Measurements from ENCODE around the gene KRT34. TPM values are rescaled to one million over a fixed set of nuclear protein-coding genes. Genes with fewer than 3 reads are reported as not detected.

The KRT34 gene
- total RNA-seq, 1 donor from 2014 or later: 0.74 TPM

DNA sequence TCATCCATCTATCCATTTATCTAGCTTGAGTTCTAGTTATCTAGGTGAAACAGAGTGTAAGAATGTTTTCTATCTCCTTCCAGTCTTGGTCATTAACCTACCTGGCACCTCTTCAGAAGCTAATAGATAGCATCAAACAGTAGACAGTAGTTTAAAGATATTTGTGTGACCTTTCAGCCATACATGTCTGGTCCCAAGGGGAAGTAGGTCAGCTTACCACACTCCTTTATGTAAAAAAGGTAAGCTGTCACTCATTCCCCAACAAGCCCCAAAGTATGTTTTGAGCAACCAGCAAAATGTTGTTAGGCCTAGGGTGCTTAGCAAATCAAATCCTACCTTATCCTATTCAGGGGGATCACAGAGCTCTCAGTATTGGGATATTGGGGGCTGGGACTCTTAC is 16.0 kb downstream of the KRT34 start:
- no peak for DNase-seq (ENCODE audit: extremely low spot score in 2 of 2)
- no peak overlapping the region for H3K4me3 ChIP-seq
- no peak for TF ChIP-seq POLR2A (IDR thresholded peaks at IDR 0.05)
- TF ChIP-seq, protein P1, sequence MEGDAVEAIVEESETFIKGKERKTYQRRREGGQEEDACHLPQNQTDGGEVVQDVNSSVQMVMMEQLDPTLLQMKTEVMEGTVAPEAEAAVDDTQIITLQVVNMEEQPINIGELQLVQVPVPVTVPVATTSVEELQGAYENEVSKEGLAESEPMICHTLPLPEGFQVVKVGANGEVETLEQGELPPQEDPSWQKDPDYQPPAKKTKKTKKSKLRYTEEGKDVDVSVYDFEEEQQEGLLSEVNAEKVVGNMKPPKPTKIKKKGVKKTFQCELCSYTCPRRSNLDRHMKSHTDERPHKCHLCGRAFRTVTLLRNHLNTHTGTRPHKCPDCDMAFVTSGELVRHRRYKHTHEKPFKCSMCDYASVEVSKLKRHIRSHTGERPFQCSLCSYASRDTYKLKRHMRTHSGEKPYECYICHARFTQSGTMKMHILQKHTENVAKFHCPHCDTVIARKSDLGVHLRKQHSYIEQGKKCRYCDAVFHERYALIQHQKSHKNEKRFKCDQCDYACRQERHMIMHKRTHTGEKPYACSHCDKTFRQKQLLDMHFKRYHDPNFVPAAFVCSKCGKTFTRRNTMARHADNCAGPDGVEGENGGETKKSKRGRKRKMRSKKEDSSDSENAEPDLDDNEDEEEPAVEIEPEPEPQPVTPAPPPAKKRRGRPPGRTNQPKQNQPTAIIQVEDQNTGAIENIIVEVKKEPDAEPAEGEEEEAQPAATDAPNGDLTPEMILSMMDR (IDR thresholded peaks at IDR 0.05): no peak
- no peak for TF ChIP-seq POLR2AphosphoS5 (IDR thresholded peaks at IDR 0.05; ENCODE audit: insufficient read depth in 1 of 2, low read depth in 1 of 2)
- no peaks in the 10 kb centered on the region for H3K9me3 ChIP-seq
- intact Hi-C loops (cut with DNase I): no loop called here
- no peaks in the 10 kb centered on the region for H3K36me3 ChIP-seq
- H3K27me3 ChIP-seq: no peaks in the 10 kb centered on the region
- H3K4me1 ChIP-seq: peaks cover 14% of the 10 kb centered on the region
- no peak overlapping the region for H3K27ac ChIP-seq

- Histone ChIP-seq H3K36me3 (no peaks in the 10 kb centered on the region), H3K27ac (no peak overlapping the region), H3K27me3 (no peaks in the 10 kb centered on the region), H3K4me3 (no peak overlapping the region), H3K9me3 (no peaks in the 10 kb centered on the region), H3K4me1 (peaks cover 14% of the 10 kb centered on the region)
- intact Hi-C loops (cut with DNase I): no loop called here
- TF ChIP-seq POLR2A (IDR thresholded peaks at IDR 0.05) (no peak), POLR2AphosphoS5 (IDR thresholded peaks at IDR 0.05; ENCODE audit: insufficient read depth in 1 of 2, low read depth in 1 of 2) (no peak)
- TF ChIP-seq, protein P1 (IDR thresholded peaks at IDR 0.05): no peak
- no peak for DNase-seq (ENCODE audit: extremely low spot score in 2 of 2)
Observed at GRCh38 chr17:41363881-41364280, 18.2 kb downstream of the KRT34 start.

DNA sequence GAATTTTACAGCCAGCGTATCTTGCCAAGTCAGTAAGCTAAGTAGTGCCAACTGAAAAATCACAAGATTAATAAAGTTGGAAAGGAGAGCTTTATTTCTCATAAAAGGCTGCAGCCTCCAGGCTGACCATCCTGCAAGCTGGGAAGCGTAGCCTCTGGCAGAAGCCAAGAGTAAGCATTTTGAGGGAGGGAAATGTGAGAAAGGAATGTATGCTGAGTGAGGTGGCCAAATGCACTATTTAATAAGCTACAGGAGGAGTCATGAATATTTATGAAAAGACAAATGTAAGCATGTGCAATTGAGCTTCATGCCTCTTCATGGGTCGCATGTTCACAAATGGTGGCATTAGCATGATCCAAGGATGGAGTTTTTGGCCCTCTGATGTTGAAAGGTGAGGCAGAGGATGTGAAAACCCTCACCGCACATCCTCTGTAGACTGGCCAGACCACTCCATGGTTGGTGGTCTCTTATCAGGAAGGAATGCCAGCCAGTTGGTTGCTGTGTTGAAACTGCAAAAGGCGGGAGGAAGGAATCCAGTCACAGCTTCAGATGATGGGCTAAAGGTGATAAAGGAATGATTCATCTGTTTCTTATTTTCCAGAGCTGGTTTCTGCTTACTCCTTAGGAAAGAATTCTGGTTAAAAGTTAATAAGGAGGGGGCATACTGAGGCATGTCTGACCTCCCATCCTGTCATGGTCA is 21.7 kb downstream of the KRT34 start:
- intact Hi-C loops (cut with DNase I): no loop called here
- no peaks in the 10 kb centered on the region for H3K27me3 ChIP-seq
- no peak for TF ChIP-seq POLR2AphosphoS5 (IDR thresholded peaks at IDR 0.05; ENCODE audit: insufficient read depth in 1 of 2, low read depth in 1 of 2)
- H3K9me3 ChIP-seq: no peaks in the 10 kb centered on the region
- no peak for DNase-seq (ENCODE audit: extremely low spot score in 2 of 2)
- no peak overlapping the region for H3K4me3 ChIP-seq
- no peak overlapping the region for H3K27ac ChIP-seq
- H3K4me1 ChIP-seq: no peaks in the 10 kb centered on the region
- H3K36me3 ChIP-seq: no peaks in the 10 kb centered on the region

GRCh38 chr17:41354536-41354935 is 27.6 kb downstream of the KRT34 start:
- DNase-seq (ENCODE audit: extremely low spot score in 2 of 2): no peak
- Histone ChIP-seq H3K36me3 (no peaks in the 10 kb centered on the region), H3K9me3 (no peaks in the 10 kb centered on the region), H3K27ac (no peak overlapping the region), H3K27me3 (no peaks in the 10 kb centered on the region), H3K4me3 (no peak overlapping the region), H3K4me1 (no peaks in the 10 kb centered on the region)
- intact Hi-C loops (cut with DNase I): no loop called here
- TF ChIP-seq POLR2A (IDR thresholded peaks at IDR 0.05) (no peak), POLR2AphosphoS5 (IDR thresholded peaks at IDR 0.05; ENCODE audit: insufficient read depth in 1 of 2, low read depth in 1 of 2) (no peak)
- TF ChIP-seq, protein P1 (IDR thresholded peaks at IDR 0.05): no peak

DNA sequence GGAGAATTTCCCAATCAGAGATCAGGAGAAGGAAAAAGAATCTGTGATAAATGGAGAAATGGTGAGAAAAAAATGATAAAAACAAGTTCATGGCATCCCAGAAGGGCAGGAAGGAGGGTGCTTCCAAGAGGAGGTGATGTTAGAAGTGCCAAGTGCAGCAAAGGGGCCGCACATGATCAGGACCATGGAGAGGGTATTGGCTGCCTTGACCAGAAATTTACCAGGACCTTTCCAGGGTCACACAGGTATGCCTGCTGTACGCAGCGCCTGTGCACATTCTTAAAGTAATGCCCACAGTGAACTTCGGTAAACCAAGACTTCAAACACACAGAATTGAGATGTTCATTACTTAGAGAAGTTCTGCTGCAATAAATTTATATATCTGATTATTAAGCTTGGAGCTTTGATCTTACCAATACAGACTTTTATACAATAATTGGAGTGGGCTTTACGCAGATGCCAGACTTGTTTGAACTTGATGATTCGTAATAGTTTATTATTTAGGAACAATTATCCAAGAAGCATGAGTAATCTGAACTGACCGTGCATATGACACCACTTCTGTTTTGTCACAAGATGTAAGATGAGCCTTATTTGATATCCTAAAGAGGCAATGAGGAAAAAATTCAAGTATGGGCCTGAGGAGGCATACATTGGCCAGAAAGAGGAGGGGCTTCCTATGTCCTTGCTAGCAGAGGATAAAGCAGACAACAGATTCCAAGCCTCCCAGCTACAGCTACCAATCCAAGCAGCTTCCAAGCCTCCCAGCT is 29.3 kb downstream of the KRT34 start:
- intact Hi-C loops (cut with DNase I): no loop called here
- no peak overlapping the region for H3K27ac ChIP-seq
- no peak for DNase-seq (ENCODE audit: extremely low spot score in 2 of 2)
- no peaks in the 10 kb centered on the region for H3K36me3 ChIP-seq
- no peak overlapping the region for H3K4me3 ChIP-seq
- peaks cover 5% of the 10 kb centered on the region for H3K4me1 ChIP-seq
- H3K27me3 ChIP-seq: no peaks in the 10 kb centered on the region
- no peaks in the 10 kb centered on the region for H3K9me3 ChIP-seq
- TF ChIP-seq, protein P1 (IDR thresholded peaks at IDR 0.05): no peak
- TF ChIP-seq POLR2A (IDR thresholded peaks at IDR 0.05) (no peak), POLR2AphosphoS5 (IDR thresholded peaks at IDR 0.05; ENCODE audit: insufficient read depth in 1 of 2, low read depth in 1 of 2) (no peak)

Data from vagina (tissue), 2 donors.